ENCODE results near the gene IFRD1.

The IFRD1 gene

DNA sequence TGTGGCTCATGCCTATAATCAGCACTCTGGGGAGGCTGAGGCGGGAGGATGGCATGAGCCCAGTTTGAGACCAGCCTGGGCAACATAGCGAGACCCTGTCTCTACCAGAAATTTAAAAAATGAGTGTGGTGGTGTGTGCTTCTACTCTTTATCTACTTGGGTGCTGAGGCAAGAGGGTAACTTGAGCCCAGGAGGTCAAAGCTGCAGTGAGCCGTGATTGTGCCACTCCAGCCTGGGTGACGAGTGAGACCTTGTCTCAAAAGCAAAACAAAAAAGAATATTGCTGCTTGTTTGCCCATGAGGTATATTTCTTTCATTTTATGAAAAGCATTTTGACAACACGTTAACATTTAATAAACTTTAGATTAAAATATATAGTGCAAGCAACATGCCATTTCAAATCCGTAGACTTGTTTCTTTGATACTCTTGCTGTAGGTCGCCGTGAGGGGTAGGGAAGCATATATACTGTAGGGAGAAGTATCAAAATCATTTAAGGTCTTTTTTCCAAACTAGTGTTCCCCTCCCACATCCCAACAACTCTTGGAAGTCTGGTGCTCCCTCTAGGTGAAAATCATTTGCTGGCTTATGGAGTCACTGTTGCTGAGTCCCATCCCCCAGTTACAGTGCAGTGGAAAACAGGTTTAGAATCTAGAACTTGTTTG lies 26.3 kb downstream of the IFRD1 start:
- Histone ChIP-seq H3K36me3 (ENCODE audit: low read length) (peaks cover 34% of the 10 kb centered on the region; the same call in 1 of the 2 replicates), H3K9me3 (ENCODE audit: insufficient read depth, low read length) (no peaks in the 10 kb centered on the region), H3K9ac (ENCODE audit: low read length) (no peak overlapping the region), H3K27me3 (ENCODE audit: low read length) (no peaks in the 10 kb centered on the region), H2AFZ (ENCODE audit: low read depth, low read length, severe bottlenecking) (no peak overlapping the region), H3K27ac (ENCODE audit: low read depth, low read length) (no peak overlapping the region), H3K4me3 (ENCODE audit: insufficient read depth, low read length, poor library complexity, severe bottlenecking) (no peak overlapping the region), H3K79me2 (ENCODE audit: insufficient read depth, low read length) (no peaks in the 10 kb centered on the region), H3F3A (ENCODE audit: insufficient read depth) (no peaks in the 10 kb centered on the region; the same call in 1 of the 2 replicates), H3K9me2 (replicated peaks; ENCODE audit: insufficient read depth, low read length) (no peaks in the 10 kb centered on the region), H4K20me1 (ENCODE audit: low read depth, low read length) (no peaks in the 10 kb centered on the region), H3K4me2 (ENCODE audit: low read depth, low read length, poor library complexity, severe bottlenecking) (no peak overlapping the region)
- no peak for TF ChIP-seq EZH2phosphoT487 (conservative IDR thresholded peaks at IDR 0.05; ENCODE audit: low read length)
- no peak for TF ChIP-seq CTCF (IDR thresholded peaks at IDR 0.05; ENCODE audit: insufficient read depth, low read length, poor library complexity, severe bottlenecking)

DNA sequence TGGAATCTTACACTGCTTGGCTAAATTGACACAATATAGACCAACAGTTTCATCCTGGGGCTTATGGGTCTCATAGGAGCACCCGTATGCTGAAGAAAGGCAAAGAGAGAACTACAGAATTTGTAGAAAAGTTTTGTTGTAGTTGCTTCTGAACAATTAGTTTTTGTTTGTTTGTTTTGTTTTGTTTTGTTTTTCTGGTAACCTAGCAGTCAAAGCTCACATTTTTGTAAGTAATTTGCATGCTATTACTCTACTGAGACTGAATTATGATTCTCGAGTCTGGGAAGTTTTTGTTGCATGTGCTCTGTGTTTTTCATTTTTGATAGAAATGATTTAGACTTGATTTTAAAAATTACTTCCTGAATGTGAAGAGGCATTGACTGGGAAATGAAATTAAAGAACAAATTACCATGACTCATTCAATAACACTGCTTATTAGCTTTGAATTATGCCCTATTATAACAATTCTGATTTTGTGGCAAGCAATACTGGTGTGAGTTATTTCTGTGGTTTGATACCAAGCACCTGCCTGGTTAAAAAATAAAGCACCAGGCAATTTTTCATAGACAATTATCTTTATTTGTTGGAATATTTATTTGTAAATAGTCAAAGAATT lies 31.0 kb downstream of the IFRD1 start:
- Histone ChIP-seq H3K27ac (ENCODE audit: low read depth, low read length) (no peak overlapping the region), H2AFZ (ENCODE audit: low read depth, low read length, severe bottlenecking) (no peak overlapping the region), H3K9me3 (ENCODE audit: insufficient read depth, low read length) (no peaks in the 10 kb centered on the region), H4K20me1 (ENCODE audit: low read depth, low read length) (no peaks in the 10 kb centered on the region), H3K4me2 (ENCODE audit: low read depth, low read length, poor library complexity, severe bottlenecking) (no peak overlapping the region), H3K9ac (ENCODE audit: low read length) (no peak overlapping the region), H3F3A (ENCODE audit: insufficient read depth) (peaks cover 3% of the 10 kb centered on the region; the same call in 1 of the 2 replicates), H3K79me2 (ENCODE audit: insufficient read depth, low read length) (no peaks in the 10 kb centered on the region), H3K36me3 (ENCODE audit: low read length) (peaks cover 3% of the 10 kb centered on the region; the same call in 1 of the 2 replicates), H3K4me3 (ENCODE audit: insufficient read depth, low read length, poor library complexity, severe bottlenecking) (no peak overlapping the region), H3K27me3 (ENCODE audit: low read length) (no peaks in the 10 kb centered on the region), H3K9me2 (replicated peaks; ENCODE audit: insufficient read depth, low read length) (no peaks in the 10 kb centered on the region)
- TF ChIP-seq EZH2phosphoT487 (conservative IDR thresholded peaks at IDR 0.05; ENCODE audit: low read length), result no peak
- no peak for TF ChIP-seq CTCF (IDR thresholded peaks at IDR 0.05; ENCODE audit: insufficient read depth, low read length, poor library complexity, severe bottlenecking)

GRCh38 chr7:112481833-112482670 lies 31.8 kb downstream of the IFRD1 start:
- no peaks in the 10 kb centered on the region for H3K27me3 ChIP-seq (ENCODE audit: low read length)
- H3K9me3 ChIP-seq (ENCODE audit: insufficient read depth, low read length), result no peaks in the 10 kb centered on the region
- H3F3A ChIP-seq (ENCODE audit: insufficient read depth), result peaks cover 3% of the 10 kb centered on the region; the same call in 1 of the 2 replicates
- no peak overlapping the region for H2AFZ ChIP-seq (ENCODE audit: low read depth, low read length, severe bottlenecking)
- H3K79me2 ChIP-seq (ENCODE audit: insufficient read depth, low read length), result no peaks in the 10 kb centered on the region
- TF ChIP-seq CTCF (IDR thresholded peaks at IDR 0.05; ENCODE audit: insufficient read depth, low read length, poor library complexity, severe bottlenecking) (no peak), EZH2phosphoT487 (conservative IDR thresholded peaks at IDR 0.05; ENCODE audit: low read length) (no peak)
- no peak overlapping the region for H3K27ac ChIP-seq (ENCODE audit: low read depth, low read length)
- H4K20me1 ChIP-seq (ENCODE audit: low read depth, low read length), result no peaks in the 10 kb centered on the region
- H3K4me2 ChIP-seq (ENCODE audit: low read depth, low read length, poor library complexity, severe bottlenecking), result no peak overlapping the region
- H3K9me2 ChIP-seq (replicated peaks; ENCODE audit: insufficient read depth, low read length), result no peaks in the 10 kb centered on the region
- H3K4me3 ChIP-seq (ENCODE audit: insufficient read depth, low read length, poor library complexity, severe bottlenecking), result no peak overlapping the region
- H3K9ac ChIP-seq (ENCODE audit: low read length), result no peak overlapping the region
- peaks cover 3% of the 10 kb centered on the region; the same call in 1 of the 2 replicates for H3K36me3 ChIP-seq (ENCODE audit: low read length)

Data from SU-DHL-6 (cell line).